ENCODE data around the gene UBE2E2.

Gene UBE2E2

DNA sequence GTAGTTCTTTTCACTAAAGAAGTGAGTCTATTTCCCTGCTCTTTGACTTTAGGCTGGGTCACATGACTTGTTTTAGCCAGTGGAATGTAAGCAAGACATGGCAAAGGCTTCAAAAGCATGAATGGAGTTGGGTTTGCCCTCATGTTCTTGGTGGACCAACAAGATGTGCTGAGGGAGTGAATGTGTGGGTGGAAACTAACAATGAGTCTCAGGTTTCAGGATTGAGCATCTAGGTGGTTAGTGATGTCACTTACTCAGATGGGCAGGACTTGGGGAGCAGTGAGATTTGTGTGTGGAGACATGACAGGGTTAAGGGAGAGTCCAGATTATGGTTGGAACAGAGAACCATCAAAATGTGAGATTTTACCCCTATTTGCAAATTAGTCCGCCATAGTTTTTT, 421.2 kb downstream of the UBE2E2 start (continued):
- TF ChIP-seq, protein P1, sequence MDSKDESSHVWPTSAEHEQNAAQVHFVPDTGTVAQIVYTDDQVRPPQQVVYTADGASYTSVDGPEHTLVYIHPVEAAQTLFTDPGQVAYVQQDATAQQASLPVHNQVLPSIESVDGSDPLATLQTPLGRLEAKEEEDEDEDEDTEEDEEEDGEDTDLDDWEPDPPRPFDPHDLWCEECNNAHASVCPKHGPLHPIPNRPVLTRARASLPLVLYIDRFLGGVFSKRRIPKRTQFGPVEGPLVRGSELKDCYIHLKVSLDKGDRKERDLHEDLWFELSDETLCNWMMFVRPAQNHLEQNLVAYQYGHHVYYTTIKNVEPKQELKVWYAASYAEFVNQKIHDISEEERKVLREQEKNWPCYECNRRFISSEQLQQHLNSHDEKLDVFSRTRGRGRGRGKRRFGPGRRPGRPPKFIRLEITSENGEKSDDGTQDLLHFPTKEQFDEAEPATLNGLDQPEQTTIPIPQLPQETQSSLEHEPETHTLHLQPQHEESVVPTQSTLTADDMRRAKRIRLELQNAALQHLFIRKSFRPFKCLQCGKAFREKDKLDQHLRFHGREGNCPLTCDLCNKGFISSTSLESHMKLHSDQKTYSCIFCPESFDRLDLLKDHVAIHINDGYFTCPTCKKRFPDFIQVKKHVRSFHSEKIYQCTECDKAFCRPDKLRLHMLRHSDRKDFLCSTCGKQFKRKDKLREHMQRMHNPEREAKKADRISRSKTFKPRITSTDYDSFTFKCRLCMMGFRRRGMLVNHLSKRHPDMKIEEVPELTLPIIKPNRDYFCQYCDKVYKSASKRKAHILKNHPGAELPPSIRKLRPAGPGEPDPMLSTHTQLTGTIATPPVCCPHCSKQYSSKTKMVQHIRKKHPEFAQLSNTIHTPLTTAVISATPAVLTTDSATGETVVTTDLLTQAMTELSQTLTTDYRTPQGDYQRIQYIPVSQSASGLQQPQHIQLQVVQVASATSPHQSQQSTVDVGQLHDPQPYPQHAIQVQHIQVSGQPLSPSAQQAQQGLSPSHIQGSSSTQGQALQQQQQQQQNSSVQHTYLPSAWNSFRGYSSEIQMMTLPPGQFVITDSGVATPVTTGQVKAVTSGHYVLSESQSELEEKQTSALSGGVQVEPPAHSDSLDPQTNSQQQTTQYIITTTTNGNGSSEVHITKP (tag by site-specific recombination; IDR thresholded peaks at IDR 0.05) = no peak
- TF ChIP-seq GLIS1 (tag by site-specific recombination; IDR thresholded peaks at IDR 0.05) = no peak
- no peak for TF ChIP-seq ZNF391 (tag by site-specific recombination; IDR thresholded peaks at IDR 0.05; ENCODE audit: borderline replicate concordance, low read depth)
- TF ChIP-seq ZFHX2 (tag by site-specific recombination; conservative IDR thresholded peaks at IDR 0.05) = peak; percentile 75
- TF ChIP-seq, protein P2, sequence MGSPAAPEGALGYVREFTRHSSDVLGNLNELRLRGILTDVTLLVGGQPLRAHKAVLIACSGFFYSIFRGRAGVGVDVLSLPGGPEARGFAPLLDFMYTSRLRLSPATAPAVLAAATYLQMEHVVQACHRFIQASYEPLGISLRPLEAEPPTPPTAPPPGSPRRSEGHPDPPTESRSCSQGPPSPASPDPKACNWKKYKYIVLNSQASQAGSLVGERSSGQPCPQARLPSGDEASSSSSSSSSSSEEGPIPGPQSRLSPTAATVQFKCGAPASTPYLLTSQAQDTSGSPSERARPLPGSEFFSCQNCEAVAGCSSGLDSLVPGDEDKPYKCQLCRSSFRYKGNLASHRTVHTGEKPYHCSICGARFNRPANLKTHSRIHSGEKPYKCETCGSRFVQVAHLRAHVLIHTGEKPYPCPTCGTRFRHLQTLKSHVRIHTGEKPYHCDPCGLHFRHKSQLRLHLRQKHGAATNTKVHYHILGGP (tag by site-specific recombination; IDR thresholded peaks at IDR 0.05) = no peak
- no peak for TF ChIP-seq ZNF404 (tag by site-specific recombination; IDR thresholded peaks at IDR 0.05)
- TF ChIP-seq, protein P3, sequence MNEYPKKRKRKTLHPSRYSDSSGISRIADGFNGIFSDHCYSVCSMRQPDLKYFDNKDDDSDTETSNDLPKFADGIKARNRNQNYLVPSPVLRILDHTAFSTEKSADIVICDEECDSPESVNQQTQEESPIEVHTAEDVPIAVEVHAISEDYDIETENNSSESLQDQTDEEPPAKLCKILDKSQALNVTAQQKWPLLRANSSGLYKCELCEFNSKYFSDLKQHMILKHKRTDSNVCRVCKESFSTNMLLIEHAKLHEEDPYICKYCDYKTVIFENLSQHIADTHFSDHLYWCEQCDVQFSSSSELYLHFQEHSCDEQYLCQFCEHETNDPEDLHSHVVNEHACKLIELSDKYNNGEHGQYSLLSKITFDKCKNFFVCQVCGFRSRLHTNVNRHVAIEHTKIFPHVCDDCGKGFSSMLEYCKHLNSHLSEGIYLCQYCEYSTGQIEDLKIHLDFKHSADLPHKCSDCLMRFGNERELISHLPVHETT (tag by site-specific recombination; IDR thresholded peaks at IDR 0.05) = no peak
- TF ChIP-seq ZNF248 (tag by site-specific recombination; IDR thresholded peaks at IDR 0.05) = no peak
- no peak for TF ChIP-seq ZNF837 (tag by site-specific recombination; IDR thresholded peaks at IDR 0.05)
- TF ChIP-seq, protein P4, sequence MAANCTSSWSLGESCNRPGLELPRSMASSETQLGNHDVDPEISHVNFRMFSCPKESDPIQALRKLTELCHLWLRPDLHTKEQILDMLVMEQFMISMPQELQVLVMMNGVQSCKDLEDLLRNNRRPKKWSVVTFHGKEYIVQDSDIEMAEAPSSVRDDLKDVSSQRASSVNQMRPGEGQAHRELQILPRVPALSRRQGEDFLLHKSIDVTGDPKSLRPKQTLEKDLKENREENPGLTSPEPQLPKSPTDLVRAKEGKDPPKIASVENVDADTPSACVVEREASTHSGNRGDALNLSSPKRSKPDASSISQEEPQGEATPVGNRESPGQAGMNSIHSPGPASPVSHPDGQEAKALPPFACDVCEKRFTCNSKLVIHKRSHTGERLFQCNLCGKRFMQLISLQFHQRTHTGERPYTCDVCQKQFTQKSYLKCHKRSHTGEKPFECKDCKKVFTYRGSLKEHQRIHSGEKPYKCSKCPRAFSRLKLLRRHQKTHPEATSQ (tag by site-specific recombination; IDR thresholded peaks at IDR 0.05) = no peak
- no peak for TF ChIP-seq ZNF677 (tag by site-specific recombination; IDR thresholded peaks at IDR 0.05)
- TF ChIP-seq ZNF596 (tag by site-specific recombination; IDR thresholded peaks at IDR 0.05) = no peak
- no peak for TF ChIP-seq ZNF660 (tag by site-specific recombination; IDR thresholded peaks at IDR 0.05)
- TF ChIP-seq, protein P5, sequence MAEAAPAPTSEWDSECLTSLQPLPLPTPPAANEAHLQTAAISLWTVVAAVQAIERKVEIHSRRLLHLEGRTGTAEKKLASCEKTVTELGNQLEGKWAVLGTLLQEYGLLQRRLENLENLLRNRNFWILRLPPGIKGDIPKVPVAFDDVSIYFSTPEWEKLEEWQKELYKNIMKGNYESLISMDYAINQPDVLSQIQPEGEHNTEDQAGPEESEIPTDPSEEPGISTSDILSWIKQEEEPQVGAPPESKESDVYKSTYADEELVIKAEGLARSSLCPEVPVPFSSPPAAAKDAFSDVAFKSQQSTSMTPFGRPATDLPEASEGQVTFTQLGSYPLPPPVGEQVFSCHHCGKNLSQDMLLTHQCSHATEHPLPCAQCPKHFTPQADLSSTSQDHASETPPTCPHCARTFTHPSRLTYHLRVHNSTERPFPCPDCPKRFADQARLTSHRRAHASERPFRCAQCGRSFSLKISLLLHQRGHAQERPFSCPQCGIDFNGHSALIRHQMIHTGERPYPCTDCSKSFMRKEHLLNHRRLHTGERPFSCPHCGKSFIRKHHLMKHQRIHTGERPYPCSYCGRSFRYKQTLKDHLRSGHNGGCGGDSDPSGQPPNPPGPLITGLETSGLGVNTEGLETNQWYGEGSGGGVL (tag by site-specific recombination; IDR thresholded peaks at IDR 0.05) = peak; percentile 47; the same call in 1 of the 2 replicates
- TF ChIP-seq ZNF341 (tag by site-specific recombination; IDR thresholded peaks at IDR 0.05; ENCODE audit: low read depth) = no peak
- no peak for TF ChIP-seq ZNF184 (tag by site-specific recombination; IDR thresholded peaks at IDR 0.05)
- TF ChIP-seq, protein P6, sequence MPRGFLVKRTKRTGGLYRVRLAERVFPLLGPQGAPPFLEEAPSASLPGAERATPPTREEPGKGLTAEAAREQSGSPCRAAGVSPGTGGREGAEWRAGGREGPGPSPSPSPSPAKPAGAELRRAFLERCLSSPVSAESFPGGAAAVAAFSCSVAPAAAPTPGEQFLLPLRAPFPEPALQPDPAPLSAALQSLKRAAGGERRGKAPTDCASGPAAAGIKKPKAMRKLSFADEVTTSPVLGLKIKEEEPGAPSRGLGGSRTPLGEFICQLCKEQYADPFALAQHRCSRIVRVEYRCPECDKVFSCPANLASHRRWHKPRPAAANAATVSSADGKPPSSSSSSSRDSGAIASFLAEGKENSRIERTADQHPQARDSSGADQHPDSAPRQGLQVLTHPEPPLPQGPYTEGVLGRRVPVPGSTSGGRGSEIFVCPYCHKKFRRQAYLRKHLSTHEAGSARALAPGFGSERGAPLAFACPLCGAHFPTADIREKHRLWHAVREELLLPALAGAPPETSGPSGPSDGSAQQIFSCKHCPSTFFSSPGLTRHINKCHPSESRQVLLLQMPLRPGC (tag by site-specific recombination; IDR thresholded peaks at IDR 0.05) = no peak

Measured in HEK293 (cell line).